Measurements from ENCODE around the gene TAX1BP1.

TAX1BP1 gene

DNA sequence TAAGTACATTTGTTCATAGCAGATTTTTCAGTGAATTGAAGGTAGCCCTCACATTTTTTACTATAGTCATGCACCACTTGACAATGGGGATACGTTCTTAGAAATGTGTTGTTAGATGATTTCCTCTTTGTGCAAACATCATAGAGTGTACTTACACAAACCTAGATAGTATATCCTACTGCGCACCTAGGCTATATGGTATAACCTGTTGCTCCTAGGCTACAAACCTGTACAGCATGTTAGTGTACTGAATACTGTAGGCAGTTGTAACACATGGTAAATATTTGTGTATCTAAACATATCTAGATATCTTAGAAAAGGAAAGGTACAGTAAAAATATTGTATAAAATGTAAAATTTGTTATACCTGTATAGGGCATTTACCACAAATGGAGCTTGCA lies 41.2 kb downstream of the TAX1BP1 start:
- DNase-seq (ENCODE audit: low read depth, low spot score), result no peak

DNA sequence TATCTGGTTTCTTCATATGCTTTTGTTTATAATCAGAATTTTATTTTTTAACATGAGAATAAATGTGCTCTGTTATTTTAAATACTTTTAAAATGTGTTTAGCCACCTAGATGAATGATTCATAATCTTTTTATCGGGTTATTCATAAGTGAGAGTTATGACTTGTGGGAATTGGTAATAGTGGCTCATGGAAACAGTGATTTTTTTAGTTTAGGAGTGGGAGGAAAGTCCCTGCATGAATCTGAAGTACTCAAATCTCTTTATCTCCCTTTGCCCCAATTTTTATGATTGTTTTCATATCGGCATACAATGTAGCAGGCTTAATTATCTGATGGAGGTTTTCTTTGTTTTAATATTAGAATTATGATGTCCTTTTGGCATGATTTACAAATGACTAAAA lies 42.9 kb downstream of the TAX1BP1 start:
- no peak for DNase-seq (ENCODE audit: low read depth, low spot score)

DNA sequence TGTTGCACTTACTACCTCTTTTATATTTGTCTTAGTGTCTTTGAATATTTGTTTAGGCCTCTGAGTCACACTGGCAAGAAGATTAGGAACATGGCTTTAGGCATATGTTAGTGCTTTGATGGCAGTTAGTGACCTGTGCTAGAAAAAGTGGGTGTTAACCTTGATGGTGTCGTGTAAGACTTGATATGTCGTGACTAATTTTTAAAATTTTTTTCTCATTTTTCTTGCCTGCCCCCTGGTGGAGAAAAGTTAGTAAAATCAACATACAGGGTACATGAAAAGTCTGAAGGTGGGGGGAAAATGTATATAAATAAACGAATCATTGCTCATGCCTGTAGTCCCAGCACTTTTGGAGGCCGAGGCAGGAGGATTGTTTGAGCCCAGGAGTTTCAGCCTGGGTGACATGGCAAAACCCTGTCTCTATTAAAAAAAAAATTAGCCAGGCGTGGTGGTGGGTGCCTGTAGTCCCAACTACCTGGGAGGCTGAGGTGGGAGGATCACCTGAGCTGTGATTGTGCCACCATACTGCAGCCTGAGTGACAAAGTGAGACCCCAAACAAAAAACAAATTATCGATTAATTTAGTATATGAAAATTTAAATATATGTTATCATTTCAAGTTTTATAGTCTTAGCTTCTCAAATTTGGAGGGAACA lies 44.6 kb downstream of the TAX1BP1 start:
- DNase-seq (ENCODE audit: low read depth, low spot score), result no peak

DNA sequence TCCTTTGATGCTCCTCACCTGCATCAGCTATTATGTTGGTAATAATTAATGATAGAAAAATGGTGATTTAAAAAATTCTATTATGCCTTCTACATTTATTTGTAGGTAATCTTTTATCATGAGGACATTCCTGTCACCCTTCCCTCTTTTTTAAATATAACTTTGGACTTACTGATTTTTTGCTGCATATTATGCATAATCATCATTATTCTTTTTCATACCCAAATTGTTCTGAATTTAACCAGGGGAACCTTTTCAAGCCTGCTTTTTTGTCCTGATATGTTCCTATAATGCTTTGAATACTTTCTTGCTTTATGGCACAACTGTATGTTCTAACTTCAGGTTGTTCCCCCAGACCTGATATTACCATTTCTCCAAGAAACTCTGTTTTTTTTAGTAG lies 48.5 kb downstream of the TAX1BP1 start:
- DNase-seq (ENCODE audit: low read depth, low spot score), result no peak

DNA sequence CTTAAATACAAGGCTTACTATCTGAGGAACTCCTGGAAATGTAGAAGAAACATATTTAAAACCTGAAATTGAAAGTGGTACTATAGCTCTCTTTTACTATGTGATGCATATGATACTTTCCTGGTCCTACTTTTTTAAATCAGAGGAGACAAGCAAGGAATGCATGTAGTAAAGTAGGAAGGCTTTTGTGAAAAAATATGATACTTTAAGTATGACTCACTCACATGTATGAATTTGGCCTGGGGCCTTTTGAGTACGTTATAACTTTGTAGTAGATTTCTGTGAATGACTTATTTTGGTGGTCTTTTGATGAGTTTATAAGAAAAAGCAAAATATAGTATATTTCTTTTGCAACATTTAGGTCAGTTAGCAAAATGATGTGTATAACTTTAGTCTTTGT lies 53.8 kb downstream of the TAX1BP1 start:
- no peak for DNase-seq (ENCODE audit: low read depth, low spot score)

DNA sequence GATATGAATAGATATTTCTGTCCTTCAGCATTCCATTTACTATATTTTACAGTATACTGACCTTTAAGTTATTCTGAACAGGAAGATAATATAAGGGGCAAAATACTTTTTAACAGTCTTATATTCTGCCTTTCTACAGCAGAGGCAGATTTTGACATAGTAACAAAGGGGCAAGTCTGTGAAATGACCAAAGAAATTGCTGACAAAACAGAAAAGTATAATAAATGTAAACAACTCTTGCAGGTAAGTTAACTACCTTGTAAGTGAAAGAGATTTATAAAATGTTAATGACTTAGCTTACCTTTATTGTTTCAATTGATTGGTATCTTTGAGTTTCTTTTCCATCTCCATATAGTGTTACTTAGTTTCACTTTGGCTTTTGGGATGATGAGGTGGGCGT lies 56.0 kb downstream of the TAX1BP1 start:
- DNase-seq (ENCODE audit: low read depth, low spot score), result no peak

DNA sequence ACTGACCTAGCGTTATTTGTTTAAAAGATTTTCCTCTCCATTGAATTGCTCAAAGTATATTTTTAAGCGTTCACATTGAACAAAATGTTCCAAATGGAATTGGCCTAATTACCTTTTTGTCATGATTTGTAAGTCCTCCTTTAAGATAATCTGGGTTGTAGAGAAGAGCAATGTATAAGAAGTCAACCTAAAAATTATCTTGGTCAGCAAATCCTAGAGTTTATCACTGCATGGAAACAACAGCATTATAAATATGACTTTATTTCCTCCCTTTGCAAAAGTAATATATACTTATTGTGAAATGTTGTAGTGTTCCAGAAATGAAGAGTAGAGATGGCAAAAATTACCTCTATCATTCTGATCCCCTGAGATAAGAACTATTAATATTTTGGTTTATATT lies 59.2 kb downstream of the TAX1BP1 start:
- DNase-seq (ENCODE audit: low read depth, low spot score), result no peak

DNA sequence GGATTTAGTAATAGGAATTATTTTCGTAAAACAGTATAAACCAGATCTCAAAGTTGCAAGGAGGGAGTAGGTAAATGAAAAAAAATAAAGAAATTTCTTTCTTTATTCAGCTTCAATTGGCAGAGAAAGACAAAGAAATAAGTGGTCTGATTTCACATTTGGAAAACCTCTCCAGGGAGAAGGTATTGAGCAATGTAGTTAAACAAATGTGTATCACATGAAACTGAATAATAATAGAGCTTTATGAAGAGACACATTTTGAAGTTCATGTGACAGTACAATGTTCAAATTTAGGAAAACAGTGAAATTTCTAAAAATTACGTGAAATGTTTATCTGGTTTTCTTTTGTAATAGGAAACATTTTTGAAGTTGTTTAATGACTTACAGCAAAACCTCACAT lies 63.0 kb downstream of the TAX1BP1 start:
- DNase-seq (ENCODE audit: low read depth, low spot score), result no peak

DNA sequence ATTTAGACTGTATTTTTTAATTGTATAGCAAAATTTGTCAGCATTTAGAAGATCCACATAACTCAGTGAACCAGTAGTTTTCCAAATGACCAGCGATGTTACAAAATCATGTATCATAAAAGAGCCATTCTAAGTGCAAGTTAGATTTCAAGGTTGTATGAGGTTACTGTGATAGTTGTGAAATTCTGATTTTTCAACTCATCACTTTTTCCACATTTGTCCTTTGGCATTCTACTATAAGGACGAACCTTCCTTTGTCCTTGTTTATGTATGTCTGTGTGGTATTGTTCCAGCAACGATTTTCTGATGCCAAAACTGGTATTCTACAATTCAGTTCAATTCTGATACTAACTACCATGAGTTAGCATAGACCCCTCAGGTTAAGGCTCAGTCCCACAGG lies 64.2 kb downstream of the TAX1BP1 start:
- DNase-seq (ENCODE audit: low read depth, low spot score), result no peak

DNA sequence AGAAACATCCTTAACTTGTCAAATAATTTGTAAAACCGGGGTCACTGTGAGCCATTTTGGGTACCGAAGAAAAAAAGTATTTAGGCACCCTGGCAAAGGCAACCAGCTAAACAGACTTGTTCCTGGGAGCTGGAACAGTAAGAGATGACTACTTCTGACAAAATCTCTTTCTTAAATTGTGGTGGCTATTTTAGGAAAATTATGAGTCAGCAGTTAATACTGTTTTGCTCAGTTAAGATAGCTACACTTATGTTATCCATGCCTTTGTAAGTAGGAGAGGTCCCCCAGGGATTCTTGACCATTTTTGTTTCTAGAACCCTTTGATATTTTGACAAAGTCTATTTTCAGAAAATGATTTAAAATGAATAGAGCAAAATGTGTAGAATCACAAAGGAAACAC lies 68.7 kb downstream of the TAX1BP1 start:
- DNase-seq (ENCODE audit: low read depth, low spot score), result no peak

DNA sequence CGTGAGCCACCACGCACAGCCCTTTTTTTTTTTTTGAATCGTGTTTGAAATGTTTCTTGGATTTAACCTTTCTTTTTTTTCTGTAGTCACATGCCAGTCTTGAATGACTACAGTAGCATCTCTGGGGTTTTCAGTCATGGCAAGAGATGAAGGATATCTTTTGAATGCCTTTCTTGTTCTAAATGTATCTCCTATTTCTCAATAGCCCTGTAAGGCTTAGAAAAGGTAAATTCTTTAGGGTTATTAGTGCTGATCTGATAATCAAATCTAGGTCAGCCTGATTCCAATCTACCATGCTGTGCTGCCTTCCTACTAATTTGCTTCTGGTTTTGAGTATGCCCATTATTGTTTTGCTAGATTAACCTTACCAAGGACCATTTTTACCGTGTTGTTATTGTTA lies 70.2 kb downstream of the TAX1BP1 start:
- no peak for DNase-seq (ENCODE audit: low read depth, low spot score)

DNA sequence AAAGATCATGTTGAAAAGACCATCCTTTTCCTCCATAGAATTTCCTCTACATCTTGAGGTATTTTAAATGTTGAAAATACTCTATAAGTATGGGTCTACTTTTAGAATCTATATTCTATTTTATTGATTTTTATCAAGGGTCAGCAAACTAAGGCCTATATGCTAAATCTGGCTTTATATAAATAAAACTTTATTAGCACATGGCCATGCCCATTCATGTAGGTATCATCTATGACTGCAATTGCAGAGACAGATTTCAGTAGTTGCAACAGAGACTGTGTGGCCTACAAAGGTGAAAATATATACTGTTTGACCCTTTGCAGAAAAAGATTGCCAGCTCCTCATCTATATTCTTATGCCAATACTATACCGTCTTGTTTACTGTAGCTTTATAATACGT lies 72.7 kb downstream of the TAX1BP1 start:
- DNase-seq (ENCODE audit: low read depth, low spot score), result no peak

DNA sequence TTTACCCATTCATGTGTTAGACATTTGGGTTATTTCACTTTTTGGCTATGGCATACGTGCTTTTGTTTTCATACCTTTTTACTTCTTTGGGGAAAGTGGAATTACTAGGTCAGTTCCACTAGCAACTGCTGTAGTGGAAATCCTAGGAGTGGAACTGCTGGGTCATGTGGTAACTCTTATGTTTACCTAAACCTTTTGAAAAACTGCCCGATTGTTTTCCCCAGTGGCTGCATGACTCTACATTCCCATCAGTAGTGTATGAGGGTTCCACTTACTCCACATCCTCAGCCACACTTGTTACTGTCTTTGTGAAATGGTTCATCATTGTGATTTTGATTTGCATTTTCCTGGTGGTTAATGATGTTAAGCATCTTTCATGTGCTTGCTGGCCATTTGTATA lies 82.3 kb downstream of the TAX1BP1 start:
- DNase-seq (ENCODE audit: low read depth, low spot score), result no peak

DNA sequence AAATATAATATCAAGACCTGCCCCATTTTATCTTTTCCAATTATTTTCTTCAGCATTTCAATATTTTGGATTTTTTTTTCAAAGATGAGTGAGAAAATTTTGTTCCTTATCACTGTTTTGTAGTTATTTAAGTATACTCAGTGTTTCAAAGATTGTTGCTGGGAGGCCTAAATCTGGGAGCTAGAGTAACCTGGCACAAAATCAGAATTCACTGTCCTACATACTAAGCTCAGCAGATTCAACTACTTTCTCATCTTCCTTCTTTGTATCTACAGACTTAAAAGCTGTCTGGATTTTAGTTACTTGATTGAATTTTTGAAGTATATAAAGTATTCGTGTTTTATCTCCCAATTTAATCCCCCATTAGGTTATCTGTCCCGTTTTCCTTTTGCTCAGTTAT lies 85.9 kb downstream of the TAX1BP1 start:
- DNase-seq (ENCODE audit: low read depth, low spot score), result no peak

DNA sequence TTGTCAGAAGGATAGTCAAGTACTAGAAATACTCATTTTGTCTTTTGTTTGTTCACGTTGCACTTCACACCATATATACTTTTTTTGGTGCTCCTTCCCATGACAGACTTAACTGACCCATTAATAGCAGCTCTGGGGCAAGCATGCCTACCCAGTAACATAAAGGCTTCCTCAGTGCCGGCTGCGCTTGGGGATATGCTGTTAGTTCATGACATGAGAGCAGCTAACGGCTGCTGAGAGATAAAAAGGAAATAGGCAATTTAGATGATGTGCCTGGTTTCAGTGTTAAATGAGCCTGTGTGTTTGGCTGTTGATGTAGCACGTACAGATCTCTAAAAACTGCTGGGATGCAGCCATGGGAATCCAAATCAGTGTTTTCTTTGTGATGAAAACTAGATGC lies 86.4 kb downstream of the TAX1BP1 start:
- no peak for DNase-seq (ENCODE audit: low read depth, low spot score)

DNA sequence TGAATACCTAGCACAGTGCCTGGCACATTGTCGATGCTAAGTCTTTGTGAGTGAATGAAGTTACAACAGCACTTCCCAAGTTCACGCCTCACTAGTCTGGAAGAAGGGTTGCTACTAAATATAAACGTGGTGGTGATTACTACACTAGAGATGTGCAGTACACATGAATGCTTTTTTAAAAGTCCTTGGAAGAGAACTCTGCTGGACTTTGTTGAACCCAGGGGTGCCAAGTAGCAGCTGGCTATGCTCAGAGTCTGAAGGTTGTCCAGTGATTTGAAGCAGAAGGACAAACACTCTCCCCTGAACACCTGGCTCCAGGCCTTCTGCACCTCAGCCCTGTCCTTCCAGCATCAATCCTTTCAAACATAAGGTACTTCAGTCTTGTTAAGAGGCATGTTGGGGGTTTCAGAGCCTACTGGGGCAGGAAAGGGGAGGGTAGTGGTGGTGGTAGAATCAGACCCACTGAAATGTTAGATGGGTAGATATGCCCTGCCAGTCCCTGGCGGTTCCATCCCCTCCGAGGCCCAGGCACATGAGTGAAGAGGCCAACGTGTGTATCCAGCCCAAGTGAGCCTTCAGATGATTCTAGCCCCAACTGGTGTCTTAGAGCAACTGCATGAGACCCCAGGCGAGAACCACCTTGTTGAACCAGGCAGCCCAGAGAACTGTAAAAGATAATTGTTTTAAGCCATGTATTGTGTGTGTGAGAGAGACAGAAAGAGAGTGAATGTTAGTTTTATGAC lies 94.4 kb downstream of the TAX1BP1 start:
- no peak for DNase-seq (ENCODE audit: low read depth, low spot score)

DNA sequence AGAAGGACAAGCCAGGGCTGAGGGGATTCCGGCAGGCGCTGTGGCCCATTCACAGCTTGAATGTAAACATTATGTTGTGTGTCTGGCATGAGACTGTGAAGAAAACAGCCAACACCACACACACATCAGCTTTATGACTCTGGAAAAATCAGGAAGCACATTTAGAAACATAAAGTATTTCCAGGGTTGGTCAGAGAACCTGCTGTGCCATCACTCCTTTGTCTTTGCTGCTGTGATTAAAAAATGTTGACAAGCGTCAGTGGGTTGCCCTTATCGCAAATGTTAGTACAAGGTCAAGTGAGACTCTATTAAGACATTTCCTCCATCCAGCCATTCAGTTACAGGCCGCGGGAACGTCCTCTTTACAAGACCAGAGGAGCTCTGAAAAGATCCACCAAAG lies 95.4 kb downstream of the TAX1BP1 start:
- no peak for DNase-seq (ENCODE audit: low read depth, low spot score)

DNA sequence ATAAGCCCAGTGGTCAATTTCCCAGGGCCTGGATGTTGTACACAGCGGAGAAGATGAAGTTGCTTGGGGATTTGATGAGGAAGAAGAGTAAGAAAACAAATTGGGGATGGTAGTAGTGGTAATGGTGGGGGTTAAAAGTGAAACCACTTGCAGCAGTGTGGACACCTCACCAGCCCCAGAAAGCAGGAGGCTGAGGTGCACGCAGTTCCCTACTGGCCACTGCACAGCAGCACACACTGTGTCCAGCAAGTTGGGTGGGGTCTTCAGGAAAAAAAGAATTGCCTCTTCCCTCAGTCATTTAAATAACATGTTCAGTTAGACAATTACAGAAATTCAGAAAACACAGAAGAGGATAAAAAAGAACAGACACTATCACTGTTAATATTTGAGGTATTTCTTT lies 96.6 kb downstream of the TAX1BP1 start:
- no peak for DNase-seq (ENCODE audit: low read depth, low spot score)

DNA sequence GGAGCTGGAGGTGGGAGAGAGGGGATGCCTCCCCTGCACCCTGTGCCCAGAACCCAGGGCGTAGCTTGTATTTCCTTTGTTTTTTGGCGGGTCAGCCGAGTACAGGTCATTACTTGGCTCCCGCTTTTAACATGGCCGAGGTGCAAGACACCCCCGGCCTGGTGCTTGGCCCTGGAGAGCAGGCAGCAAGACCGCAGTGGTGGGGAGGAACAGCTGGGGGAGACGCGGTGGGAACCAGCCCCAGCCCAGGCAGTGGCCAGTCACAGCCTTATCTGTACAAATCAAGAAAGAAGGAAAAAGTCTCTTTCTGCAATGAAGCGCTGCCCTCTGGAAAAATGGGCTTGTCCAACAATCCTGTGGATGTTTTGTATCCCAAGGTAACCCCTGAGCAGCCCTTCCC lies 99.1 kb downstream of the TAX1BP1 start:
- no peak for DNase-seq (ENCODE audit: low read depth, low spot score)

DNA sequence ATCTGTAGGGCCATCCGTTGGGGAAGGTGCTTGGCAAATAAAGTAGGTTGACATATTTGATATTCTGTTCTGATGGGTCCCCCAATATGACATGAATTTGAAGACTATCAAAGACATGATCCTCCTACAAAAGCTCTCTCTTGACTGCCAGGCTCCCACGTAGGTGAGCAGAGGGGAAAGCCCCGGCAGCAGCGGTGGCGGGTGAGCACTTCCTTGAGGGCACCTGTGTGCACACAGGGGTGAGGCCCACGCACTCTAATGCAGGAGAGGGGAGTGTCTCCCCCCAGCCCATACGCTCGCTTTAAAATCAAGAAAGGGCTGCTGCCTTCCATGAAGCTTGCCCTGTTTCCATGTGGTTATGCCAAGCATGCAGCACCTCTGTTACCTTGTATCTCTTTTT lies 100.4 kb downstream of the TAX1BP1 start:
- DNase-seq (ENCODE audit: low read depth, low spot score), result no peak

DNA sequence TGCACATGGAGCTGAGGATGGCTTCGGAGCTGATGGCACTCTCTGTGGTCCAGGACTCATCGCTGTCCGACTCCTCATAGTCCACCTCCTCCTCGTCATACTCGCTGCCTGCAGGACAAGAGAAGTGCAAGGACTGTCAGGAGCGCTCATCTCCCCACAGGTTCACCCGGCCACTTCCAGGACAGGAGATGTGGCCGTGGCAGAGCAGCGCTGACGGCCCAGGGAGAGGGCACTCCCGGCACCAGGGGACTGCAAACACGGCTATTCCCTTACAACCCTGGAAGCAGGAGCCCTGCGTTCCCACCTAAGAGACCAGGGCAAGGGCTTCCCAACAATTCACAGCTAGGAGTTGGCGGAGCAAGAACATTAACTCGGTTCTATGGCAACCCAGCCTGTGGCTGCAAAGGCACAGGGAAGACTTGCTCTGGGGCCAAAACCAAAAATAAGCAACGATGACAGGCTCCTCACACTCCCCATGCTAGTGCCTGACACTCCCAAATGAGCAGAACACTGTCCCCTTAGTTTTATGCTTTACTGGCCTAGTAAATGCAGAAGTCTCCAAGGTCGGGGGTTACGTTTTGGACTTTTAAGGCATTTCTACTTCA lies 100.9 kb downstream of the TAX1BP1 start:
- no peak for DNase-seq (ENCODE audit: low read depth, low spot score)

DNA sequence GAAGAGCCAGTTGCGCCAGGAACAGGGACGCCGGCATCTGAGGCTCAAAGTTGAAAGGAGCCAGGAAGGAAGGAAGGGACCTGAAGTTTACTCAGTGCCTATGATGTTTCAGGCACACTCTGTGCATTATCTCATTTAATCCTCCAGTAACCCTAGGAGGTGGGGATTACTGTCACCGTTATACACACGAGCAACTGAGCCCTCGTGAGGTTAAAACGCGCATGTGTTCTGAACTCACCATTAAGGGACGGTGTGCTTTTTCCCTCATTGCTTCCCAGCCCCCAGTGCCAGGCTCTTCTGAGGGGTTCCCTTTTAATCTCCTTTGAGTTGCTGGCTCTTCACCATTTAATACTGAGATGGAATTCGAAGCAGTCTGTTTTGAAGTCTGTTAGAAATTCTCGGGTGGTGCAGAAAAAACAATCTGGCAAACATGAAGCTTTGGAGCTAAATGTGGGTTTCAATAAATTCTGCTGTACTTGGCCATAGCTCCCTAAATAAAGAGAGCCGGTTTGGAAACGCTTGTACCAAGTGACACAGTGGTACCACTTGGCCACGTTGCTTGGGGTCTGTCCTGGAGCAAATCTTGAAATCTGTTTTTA lies 102.2 kb downstream of the TAX1BP1 start:
- no peak for DNase-seq (ENCODE audit: low read depth, low spot score)

DNA sequence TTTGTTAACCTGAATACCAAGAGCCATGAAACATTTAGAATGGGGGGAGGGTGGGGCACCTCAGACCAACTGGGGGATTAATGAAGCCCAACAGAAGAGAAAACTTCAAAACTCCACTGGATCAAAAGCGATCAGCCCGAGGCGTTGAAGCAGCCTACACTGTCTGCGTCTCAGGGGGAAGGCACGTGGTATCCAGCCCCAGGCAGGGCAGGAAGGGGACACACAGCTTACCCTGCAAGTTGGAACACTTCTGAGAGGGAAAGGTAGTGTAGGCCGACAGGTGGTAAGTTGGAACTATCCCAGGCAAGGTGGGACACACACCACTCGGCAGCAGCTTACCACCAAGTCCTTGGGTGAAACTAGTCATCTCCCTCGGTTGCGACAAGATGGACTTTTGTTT lies 102.9 kb downstream of the TAX1BP1 start:
- DNase-seq (ENCODE audit: low read depth, low spot score), result no peak
